GM21423 (cell line): Measurements from ENCODE around the gene ADCYAP1R1.
A peak's percentile ranks its signal among the peaks of the same experiment; 100 is the strongest.

Source experiments
- ATAC-seq: cut with Tn5 transposase; IDR thresholded peaks from one replicate; pipeline ENCODE4 v1.9.1; 2021; ENCODE audit warnings: mild to moderate bottlenecking, moderate library complexity; ENCODE audit not compliant: unreplicated experiment

The ADCYAP1R1 gene

GRCh38 chr7:31104361-31105255 is 52.5 kb downstream of the ADCYAP1R1 start:
- no peak for ATAC-seq

DNA sequence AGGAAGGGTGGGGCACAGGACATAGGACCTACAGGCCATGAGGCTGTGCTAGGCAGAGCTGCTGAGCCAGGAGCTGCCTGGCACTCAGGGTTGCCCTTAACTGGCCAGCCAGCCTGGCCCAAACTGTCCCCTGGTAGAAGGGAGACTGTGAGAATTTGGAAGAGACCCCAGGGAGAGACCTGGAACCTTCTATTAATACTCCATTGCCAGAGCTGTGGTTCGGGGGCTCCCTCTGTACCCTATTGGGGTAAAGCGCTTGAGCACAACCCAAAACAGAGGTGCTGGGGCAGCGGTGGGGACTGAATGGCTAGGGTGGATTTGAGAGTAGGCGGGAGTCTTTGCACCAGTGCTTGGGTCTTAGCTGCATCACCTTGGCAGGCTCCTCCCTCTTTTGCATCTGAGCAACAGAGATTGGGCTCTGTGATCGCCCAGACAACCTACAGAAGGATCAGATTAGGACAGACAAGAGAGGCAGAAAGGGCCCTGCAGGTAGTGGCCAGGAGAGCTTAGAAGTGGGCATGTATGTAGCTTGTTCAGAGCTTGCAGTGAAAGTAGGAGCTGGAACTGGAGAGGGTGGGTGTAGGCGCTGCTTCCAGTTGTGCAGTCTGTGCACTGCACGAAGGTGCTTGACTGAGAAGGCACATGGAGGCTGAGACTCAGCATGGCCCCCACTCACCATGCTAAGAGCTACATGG is 53.3 kb downstream of the ADCYAP1R1 start:
- no peak for ATAC-seq

- ATAC-seq: no peak
Measured at GRCh38 chr7:31106303-31107105, 54.4 kb downstream of the ADCYAP1R1 start.

DNA sequence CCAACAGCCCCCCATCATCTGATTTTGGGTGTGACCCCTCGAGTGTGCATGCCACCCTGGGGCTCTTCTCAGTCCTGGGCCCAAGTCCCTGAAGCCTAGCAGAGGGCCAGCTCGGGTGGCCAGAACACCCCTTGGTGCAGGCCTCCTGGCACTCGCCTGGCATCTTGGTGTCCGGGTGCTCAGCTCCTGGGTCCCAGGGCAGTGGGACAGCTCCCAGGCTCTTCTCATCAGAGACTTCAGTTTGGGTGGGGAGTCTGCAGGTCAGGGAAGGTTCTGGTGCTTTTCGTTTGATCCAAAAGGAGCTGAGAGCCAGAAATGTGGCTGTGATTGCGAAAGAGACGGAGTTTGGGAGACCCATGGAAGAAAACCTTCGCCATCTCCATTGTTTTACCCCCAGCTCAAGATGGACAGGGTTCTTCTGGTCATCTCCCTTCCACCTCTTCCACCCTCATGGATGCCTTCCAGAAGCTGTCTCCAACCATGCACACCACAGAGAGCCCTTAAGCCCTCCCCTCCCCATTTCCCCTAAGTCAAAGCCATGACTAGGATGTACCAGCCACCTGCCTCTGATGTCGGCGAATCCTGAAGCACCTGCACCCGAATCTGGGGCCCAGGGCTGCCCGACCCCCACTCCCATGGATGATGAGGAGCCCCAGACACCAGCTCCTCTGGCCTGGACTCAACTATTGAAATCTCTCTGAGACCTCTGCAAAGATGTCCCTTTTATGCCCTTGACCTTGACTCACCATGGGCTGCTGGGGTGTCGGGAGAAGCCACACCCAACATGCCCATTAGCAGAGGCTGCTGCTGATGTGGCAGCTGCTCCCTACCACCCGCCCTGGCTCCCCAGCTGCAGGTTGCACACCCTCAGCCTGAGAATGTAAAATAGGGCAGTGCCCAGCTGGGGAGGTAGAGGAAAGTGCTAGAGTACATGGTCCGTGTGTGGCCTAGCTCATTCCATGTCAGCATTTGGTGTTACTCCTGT is 55.3 kb downstream of the ADCYAP1R1 start:
- no peak for ATAC-seq

DNA sequence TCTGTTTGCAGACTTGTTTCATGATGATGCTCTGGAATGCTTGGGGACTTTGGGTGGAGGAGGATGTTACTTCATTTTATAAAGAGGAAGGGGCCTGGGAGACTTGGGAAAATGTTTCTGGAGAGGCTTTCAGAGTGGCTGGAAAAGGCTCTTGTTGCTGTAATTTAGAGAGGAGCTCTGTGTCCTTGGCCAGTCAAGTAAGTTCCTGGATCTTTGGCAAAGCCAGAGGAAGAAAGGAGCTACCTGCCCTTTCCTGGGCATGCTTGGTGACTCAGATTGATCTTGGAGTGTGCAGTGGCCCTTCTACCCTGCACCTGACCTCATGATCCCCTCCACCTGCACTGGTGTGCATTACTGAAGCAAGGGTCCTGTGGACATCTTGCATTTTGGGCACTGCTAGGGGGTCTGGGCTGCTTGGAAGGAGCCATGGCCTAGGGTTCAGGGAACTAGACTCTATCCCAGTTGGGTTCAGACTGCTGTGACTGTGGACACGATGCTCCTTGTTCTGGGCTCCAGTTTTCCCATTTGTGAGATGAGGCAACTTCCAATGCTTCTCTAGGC is 56.1 kb downstream of the ADCYAP1R1 start:
- ATAC-seq: no peak

DNA sequence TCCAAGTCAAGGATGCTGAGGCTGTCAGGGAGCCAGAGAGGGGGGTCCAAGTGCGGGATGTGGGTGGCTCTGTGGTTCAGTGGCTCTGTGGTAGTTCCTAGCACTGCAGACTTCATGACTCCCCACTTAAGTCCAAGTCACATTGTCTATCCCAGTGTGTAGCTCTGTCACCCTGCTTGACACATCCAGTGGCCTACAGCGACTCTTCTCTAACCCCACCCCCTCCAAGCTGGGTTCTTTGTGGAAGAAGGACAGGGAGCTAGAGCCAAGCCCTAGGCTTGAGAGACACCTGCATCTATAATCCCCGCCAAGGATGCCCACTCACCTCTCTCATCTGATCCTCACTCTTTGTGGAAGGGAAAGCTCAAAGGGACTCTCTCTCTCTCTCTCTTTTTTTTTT is 57.6 kb downstream of the ADCYAP1R1 start:
- ATAC-seq: no peak

GRCh38 chr7:31110331-31111108 is 58.4 kb downstream of the ADCYAP1R1 start:
- ATAC-seq: no peak

GRCh38 chr7:31111109-31111451 is 59.0 kb downstream of the ADCYAP1R1 start:
- no peak for ATAC-seq

GRCh38 chr7:31113660-31114059 is 61.6 kb downstream of the ADCYAP1R1 start:
- no peak for ATAC-seq

DNA sequence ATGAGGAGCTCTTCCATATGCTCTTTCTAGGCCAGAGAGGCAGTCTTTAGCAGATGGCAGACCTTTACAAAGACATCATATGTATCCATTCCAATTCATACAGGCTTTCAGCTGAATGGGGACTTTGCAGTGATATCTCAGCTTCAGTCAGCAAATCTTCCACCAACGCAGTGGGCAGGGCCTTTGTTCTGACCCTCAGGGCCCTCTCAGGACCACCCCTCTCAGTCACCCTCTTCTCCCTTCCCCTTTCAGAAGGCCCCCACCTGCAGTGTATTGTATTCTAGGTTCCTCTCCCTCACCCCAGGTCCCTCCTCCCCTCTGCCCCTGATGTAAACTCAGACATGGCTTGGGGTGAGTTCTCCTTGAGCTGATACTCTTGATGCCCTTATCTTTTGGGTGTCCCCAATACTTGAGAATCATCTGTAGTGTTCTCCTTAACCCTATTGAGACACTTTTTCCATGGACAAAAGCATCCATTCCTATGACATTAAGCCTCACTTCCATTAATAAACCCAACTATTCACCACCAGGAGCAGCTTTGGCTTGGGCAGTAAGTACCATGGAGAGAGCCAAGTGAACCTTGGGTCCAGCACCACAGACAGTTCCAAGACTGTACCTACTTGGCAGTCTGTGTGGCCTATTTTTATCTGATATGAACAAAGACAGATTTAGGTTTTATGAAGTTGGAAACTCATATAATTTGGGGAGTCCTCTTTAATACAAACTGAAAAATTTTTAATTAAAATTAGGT is 62.7 kb downstream of the ADCYAP1R1 start:
- ATAC-seq: no peak

DNA sequence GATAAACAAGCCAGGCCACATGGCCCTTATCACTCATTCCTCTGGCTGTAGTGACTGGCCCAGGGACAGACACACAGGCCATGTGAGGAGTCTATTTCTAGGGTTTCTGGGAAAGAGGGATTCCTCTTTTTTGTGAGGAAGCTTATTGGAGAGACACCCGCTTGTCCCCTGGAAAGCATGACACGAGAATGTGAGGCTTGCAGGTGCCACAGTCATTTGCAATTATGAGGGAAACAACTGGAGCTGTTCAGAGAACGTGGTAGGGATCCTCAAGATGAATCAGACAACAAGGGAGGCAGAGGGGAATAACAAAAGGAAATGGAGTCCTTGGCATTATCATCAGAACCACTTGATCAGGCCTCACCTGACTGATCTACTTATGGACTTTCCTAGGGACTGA is 64.5 kb downstream of the ADCYAP1R1 start:
- ATAC-seq: no peak

GRCh38 chr7:31119249-31119648 is 67.1 kb downstream of the ADCYAP1R1 start:
- no peak for ATAC-seq

GRCh38 chr7:31120800-31121513 is 68.8 kb downstream of the ADCYAP1R1 start:
- no peak for ATAC-seq

DNA sequence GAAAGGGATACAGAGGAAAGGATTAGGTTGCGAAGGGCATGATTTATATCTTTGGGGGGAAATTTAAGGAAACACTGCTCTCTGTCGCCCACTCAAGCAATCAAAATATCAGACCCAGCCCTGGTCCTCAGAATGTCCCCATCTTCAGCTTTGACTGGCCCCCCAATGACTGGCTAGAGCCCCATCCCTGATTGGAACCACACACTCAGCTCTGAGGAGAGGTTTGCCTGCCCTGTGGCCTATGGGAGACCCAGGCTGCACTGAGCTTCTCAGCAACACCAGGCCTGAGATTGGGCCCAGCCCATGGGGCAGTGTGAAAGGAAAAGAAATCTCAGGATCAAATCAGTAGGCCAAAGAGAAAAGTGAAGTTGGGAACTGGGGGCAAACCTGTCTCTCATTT is 69.5 kb downstream of the ADCYAP1R1 start:
- ATAC-seq: no peak

DNA sequence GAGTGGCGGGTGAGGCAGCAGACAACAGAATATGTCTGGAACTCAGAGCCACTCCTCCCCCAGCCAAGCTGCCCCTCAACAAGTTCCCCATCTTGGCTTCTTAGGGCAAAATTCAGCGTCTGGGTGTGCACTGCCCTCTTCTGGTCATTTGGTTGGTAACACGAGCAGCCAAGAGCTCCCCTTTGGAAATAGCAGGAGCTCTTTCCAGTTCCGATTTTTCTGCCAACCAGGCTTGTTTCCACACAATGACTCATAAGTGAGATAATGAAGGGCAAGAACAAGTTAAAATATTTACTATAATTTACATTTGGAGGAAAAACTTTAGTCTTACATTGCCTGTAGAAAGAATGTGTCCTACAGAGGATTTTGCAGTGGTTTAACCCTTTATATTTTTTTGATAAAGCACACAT is 70.5 kb downstream of the ADCYAP1R1 start:
- peak; percentile 70 for ATAC-seq

DNA sequence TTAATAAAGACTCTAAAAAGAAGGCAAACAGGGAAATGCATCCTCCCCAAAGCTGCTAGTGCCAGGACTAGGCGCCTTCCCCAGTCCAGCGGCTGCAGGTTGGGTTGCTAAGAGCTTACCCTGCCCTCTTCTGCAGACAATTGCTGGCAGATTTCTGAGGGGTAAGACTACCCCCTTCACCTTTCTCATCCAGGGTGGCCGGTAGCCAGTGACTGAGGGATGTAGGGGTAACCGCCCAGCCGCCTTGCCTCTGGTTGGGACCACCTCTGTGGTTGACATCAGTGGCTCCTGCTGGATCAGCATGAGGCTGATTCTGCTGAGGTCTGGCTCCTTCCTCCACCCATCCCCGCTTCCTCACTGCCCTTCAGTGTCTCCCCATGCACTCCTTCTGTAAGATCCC is 71.2 kb downstream of the ADCYAP1R1 start:
- no peak for ATAC-seq

DNA sequence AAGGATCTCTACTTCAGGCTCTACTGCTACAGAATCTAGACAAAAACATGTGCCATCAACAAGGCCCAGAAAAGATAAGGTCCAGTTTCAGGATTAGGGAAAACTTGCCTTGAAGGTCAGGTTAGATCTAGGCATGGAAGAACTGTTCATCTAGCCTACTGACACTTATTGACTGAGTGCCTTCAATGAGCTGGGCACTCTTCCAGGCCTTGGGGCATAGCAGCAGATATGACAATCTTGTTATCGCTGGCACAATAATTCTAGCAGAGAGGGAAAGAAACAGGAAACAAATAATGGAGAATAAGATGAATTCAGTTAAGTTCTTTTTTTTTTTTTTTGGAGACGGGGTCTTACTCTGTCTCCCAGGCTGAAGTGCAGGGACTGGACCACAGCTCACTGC is 71.6 kb downstream of the ADCYAP1R1 start:
- no peak for ATAC-seq

DNA sequence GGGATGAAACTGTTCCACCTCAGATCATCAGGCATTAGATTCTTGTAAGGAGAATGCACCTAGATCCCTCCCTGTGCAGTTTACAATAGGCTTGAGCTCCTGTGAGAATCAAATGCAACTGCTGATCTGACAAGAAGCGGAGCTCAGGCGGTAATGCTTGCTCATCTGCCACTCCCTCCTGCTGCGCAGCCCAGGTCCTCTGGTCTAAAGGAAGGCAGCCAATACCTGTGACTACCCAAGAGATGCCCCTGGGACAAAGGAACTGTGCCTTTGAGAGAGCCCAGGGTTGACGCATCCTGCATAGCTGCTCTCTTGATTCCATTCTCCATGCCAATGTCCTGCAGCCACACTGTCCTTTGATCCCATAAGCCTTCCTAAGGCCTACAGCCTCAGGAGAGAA is 73.1 kb downstream of the ADCYAP1R1 start:
- ATAC-seq: no peak
